ENCODE measurements around the gene GALNT4.

Gene GALNT4

DNA sequence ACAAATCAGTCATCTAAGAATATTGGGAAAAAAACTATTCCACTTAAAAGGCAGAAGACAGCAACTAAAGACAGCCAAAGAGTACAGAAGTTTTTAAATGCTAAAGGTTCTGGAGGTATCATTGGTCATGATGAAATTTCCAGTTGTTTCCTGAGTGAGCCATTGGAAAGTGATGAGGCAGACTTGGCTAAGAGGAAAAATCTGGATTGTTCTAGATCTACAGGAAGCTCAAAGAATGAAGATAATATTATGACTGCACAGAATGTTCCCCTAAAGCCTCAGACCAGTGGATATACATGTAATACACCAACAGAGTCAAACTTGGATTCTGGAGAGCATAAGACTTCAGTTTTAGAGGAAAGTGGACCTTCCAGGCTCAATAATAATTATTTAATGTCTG is 22.8 kb downstream of the GALNT4 start:
- DNase-seq, result no peak
- in situ Hi-C loops (cut with MboI; ENCODE audit: low pct_unique_long_range_greater_than_20kb, low sequenced_read_pairs), result no loop called here

DNA sequence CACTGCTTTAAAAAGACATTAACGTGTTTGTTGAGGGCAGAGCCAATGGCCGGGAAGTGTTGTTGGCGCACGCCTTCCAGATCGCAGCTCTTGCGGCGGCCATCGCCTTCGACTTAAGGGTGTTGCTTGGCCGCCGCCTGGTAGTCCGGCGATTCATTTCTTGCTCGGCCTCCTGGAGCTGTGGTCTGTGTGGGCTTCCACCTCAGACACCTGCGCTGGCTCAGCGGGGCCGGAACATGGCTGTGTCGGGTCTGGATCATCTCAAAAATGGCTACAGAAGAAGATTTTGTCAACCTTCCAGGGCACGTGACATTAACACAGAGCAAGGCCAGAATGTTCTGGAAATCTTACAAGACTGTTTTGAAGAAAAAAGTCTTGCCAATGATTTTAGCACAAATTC is 24.7 kb downstream of the GALNT4 start:
- DNase-seq, result no peak
- in situ Hi-C loops (cut with MboI; ENCODE audit: low pct_unique_long_range_greater_than_20kb, low sequenced_read_pairs), result no loop called here

DNA sequence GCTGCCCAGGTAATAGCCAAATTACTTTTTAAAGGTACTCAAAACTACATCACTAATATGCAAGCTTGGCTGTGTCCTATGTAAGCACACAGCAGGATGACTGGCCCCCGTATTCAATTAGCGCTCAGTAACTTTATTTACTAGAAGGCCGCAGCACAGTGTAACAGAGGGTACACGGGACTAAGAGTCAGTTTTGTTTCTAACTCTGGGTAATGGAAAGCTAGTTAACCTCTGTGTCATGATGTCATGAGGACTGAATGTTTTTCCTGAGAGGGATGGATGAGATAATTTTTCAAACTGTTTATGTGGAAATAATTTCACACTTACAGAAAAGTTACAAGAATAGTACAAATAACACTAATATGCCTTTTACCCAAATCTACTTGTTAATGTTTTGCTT is 27.1 kb downstream of the GALNT4 start:
- no peak for DNase-seq
- in situ Hi-C loops (cut with MboI; ENCODE audit: low pct_unique_long_range_greater_than_20kb, low sequenced_read_pairs), result no loop called here

DNA sequence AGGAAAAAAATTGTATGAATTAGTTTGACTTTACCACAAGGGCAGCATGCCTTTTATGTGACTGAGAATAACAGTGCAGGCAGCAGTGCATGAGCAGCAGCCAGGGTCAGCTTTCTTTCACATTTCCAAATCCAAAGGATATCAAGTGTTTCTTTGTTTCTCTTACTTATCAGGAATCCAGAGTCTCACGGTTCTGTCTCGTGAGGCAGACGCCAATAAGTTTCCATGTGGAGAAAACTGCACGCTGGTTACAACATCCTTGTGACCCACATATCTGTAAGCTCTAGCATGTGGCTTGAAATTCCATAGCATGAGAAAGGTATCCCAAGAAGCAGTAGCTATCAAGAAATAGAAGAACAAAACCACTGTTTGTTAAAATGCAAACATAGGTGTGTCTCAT is 27.6 kb downstream of the GALNT4 start:
- in situ Hi-C loops (cut with MboI; ENCODE audit: low pct_unique_long_range_greater_than_20kb, low sequenced_read_pairs), result no loop called here
- DNase-seq, result no peak

DNA sequence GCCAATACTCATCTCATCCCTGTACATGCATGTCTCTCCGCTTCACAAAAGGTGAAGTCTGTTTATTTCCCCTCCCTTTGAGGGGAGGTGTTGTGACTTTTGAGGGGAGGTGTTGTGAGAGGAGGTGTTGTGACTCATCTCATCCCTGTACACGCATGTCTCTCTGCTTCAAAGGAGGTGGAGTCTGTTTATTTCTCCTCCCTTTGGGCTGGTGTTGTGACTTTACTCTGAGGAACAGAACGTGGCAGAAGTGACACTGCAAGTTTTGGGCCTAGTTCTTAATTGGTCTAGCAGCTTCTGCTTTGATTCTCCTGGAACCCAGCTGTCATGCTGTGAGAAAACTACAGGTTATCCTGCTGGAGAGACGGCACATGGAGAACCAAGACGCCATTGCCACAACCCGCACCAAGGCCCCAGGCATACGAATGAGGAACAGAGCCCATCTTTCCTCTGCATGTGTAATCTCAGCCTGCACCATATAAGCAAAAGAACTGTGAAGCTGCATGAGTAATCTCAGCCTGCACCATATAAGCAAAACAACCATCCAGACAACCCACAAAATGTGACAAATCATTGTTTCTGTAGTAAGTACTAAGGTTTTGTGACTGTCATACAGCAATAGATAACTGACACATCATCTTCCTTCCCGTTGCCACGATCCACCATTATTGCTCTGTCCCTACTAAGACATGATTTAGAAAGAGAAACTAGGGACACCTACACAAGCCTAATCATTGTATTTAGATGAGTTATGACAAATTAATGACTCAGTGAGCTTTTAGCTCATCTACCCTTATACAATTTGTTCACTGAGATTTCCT is 30.0 kb downstream of the GALNT4 start:
- no peak for DNase-seq
- in situ Hi-C loops (cut with MboI; ENCODE audit: low pct_unique_long_range_greater_than_20kb, low sequenced_read_pairs), result no loop called here

DNA sequence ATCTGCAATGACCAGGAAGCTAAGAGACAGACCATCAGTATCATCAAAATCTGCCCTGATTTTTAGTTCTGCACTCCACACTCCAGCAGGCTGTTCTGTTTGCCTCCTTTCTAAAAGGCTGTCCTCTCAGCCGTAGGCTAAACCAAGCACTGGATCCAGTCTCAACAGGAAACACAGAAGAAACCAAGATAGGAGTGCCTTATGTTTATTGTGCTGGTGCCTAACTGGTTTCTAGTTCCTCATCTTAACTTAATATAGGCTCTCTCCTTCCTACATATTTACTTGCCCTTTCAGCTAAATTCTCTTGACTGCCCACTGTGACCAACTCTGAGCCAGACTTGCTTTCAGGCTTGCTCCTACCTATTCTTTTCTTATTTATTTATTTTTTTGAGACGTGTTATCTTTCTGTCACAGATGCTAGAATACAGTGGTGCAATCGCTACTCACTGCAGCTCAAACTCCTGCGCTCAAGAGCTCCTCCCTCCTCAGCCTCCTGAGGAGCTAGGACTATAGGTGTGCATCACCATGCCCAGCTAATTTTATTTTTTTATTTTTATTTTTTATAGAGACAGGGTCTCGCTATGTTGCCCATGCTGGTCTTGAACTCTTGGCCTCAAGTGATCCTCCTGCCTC is 30.8 kb downstream of the GALNT4 start:
- in situ Hi-C loops (cut with MboI; ENCODE audit: low pct_unique_long_range_greater_than_20kb, low sequenced_read_pairs), result no loop called here
- DNase-seq, result peak; percentile 53

DNA sequence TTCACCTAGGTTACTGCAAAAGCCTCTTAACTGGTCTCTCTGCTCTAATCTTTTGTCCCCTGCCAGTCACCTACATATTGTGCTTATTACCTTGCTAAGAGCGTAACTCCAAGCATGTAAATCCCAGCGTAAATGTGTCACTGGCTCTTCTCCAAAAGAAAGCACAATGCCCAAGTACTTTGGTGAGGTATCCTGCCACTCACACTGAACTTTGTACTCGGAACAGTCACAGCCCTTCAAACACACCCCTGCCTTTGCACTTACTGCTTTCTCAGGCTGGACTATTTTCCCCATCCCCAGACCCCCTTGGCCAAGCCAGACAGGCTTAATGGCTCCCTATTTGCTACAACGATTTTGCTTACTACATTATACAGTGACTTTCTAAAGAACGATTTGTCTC is 31.7 kb downstream of the GALNT4 start:
- no peak for DNase-seq
- in situ Hi-C loops (cut with MboI; ENCODE audit: low pct_unique_long_range_greater_than_20kb, low sequenced_read_pairs), result no loop called here

DNA sequence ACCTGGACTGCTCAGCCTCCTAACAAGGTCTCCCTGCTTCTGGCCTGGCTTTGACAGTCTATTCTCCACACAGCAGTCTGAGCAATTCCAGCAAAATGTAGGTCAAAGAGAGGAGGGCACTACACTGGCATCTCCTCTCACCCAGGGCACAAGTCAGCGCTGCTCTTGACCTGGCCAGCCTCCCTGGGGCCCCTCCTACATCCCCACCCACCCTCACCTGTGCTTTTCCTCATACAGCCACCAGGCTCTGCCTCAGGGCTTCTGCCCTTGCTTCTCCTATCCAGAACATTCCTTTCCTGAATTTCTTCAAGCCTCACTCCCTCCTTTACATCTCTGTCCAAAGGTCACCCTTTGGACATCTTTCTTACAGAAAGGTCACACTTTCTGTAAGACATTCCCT is 33.7 kb downstream of the GALNT4 start:
- in situ Hi-C loops (cut with MboI; ENCODE audit: low pct_unique_long_range_greater_than_20kb, low sequenced_read_pairs), result no loop called here
- DNase-seq, result no peak

DNA sequence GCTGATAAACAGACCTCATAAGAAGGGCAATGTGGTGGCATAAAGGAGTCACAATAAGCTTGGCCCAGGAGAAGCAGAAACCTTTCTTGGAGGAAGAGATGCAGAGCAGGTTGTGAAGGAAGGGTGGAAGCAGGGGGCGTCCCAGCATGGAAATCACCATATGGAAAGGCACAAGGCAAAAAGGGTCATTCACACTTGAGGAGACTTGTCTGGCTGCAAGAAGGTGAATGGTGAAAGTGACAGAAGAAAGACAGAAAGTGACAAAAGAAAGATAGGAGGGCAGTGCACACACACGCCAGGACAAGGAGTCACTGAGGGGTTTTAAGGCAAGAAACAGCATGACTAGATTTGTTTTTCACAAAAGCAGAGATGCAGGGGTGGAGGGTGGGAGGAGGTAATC is 38.3 kb downstream of the GALNT4 start:
- in situ Hi-C loops (cut with MboI; ENCODE audit: low pct_unique_long_range_greater_than_20kb, low sequenced_read_pairs), result no loop called here
- no peak for DNase-seq

DNA sequence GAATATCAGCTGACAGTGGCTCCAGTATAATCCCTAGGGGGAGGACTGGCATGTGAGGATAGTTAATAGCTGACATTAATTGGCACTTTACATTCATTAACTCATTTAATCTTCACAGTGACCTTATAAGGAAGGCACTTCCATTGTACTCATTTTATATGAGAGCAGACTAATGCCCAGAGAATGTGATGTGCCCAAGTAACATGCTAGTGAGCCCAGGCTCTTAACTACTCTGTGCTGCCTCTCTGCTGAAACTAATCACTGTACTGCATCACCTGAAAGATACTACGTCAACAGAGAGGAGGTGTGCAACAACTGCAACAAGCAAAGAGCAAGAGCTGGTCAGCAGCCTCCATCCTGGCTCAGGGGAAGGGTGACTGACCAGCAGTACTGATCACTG is 40.1 kb downstream of the GALNT4 start:
- DNase-seq, result no peak
- in situ Hi-C loops (cut with MboI; ENCODE audit: low pct_unique_long_range_greater_than_20kb, low sequenced_read_pairs), result no loop called here

DNA sequence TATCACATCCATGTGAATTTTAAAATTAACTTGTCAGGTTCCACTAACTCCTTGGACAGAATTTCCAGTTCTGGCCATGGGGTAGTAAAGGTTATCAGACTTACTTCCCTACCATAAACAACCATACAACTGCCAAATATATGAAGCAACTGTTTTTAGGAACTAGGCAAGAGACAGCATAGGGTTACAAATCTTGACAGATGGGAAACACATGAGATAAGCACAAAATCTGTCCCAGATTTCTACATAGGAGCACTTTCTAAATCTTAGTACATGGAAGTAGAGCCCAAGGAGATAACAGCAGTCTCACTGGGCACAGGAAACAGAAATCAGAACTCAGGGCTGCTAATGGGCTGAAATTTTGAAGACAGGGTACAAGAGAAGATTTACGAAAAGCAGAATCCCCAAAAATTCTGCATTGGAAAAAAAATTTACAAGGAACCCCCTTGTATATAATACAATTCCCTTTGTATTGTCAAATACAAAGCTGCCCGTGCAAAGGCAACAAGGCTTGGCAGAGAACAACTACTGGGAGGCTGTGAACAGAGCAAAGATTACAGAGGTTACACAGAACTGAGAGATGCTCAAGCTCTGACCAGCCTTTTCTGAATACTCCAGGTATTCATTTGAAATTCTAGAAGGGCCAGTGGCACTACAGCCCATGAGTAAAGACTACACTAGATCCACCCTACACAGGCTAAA is 43.2 kb downstream of the GALNT4 start:
- no peak for DNase-seq
- in situ Hi-C loops (cut with MboI; ENCODE audit: low pct_unique_long_range_greater_than_20kb, low sequenced_read_pairs), result no loop called here

DNA sequence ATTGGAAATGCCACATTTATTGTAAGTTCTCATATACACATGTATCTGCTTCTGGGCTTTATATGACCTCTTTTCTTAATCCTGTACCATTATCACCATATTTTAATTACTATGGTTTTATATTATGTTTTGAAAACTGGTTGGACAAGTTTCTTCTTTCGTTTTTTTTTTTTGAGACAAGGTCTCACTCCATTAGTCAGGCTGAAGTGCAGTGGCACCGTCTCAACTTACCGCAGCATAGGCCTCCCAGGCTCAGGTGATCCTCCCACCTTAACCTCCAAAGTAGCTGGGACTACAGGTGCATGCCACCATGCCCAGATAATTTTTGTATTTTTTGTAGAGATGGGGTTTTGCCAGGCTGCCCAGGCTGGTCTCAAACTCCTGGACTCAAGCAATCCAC is 44.6 kb downstream of the GALNT4 start:
- no peak for DNase-seq
- in situ Hi-C loops (cut with MboI; ENCODE audit: low pct_unique_long_range_greater_than_20kb, low sequenced_read_pairs), result no loop called here

DNA sequence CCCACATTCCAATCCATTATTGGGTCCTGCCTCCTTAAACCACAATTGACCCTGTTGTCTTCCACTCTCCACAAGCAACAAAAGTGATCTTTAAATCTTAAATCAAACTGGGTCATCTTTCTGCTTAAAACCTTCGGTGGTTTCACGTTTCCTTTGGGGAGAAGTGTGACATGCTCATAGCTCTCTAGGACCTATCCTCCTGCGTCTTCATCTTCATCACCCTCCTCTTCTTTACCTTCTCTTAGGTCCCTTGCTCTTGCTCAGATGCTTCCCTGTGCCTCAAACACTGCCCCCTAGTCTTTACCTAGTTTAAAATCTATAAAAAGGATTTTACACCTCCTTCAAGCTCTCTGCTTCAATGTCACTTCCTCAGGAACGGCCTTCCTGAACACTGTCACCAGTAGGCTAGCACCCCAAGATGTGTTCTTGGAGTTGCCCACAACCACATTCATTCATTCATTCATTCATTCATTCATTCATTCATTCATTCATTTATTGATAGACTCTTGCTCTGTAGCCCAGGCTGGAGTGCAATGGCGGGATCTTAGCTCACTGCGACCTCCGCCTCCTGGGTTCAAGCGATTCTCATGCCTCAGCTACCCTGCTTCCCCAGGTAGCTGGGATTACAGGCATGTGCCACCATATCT is 46.8 kb downstream of the GALNT4 start:
- DNase-seq, result no peak
- in situ Hi-C loops (cut with MboI; ENCODE audit: low pct_unique_long_range_greater_than_20kb, low sequenced_read_pairs), result no loop called here

DNA sequence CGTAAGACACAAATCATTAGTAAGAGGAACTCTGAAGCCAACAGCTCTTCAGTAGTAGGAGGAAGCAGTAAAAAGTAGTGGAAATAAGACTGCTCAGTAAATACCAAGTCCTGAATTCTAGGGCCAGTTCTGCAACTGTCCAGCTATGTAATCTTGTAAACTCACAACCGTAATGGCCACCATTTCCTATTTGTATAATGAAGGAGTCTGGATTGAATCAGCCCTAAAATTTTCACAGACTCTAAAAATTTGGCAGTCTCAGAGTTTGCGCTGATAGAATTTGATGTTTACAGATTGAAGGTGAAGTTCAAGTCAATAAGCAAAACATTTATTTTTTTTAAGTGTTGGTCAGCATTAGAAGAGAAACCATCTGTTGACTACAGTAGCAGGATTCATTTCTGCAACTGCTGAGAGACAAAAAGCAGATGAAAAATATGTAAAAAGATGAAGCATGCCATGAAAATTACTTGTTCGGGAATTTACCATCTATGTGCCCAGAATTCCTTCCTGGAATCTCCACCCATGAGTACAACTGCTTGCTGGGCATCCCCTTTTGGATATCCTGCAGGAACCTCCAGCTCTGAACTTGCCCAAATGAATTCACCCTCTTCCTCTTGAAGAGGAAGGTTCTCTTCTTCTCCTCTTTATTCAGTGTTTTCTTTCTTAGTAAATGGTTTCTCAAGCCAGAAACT is 47.5 kb downstream of the GALNT4 start:
- no peak for DNase-seq
- in situ Hi-C loops (cut with MboI; ENCODE audit: low pct_unique_long_range_greater_than_20kb, low sequenced_read_pairs), result no loop called here

DNA sequence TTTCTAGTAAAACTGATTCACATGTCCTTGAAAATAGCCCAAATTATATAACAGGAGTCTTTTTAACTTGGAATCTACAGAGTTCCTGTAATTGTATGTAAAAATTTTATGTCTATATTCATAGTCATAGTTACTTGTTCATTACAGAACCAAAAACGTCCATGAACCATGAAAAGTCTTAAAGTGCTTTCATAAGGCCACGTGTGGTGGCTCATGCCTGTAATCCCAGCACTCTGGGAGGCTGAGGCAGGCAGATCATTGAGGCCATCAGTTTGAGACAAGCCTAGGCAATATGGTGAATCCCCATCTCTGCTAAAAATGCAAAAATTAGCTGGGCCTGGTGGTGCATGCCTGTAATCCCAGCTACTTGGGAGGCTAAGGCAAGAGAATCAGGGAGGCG is 48.4 kb downstream of the GALNT4 start:
- in situ Hi-C loops (cut with MboI; ENCODE audit: low pct_unique_long_range_greater_than_20kb, low sequenced_read_pairs), result no loop called here
- DNase-seq, result no peak

DNA sequence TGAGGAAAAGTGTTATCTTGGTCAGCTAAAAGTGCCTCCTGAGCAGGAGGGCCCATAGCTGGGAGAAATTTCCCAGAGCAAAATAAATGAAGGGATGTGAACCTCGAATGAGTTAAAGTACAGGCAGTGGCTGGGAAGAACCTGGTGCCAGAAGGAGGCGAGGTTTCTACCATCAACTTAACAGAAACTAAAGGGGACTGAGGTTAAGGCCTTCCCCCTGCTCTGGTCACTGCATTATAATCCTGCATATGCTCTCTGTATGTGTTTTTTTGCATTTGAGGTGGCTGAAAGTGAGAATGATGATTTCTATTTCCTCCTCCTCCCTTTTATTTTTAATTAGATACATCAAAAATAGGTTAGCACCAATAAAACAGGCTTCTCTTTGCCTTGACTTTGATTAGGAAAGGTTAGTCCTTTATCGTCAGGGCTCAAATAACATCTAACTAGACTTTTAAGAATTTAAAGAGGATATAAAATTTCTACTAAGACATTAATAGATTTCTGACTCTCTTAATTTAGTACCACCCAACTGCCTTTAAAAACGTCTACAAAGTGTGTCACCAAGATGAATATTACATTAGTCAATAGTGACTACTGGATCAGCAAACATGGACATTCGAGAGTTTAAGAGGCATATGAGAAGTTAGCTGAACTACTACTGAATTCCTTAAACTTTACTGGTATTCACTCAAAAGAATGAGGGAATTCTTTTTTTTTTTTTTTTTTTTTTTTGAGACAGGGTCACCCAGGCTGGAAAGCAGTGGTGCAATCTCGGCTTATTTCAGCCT is 49.2 kb downstream of the GALNT4 start:
- no peak for DNase-seq
- in situ Hi-C loops (cut with MboI; ENCODE audit: low pct_unique_long_range_greater_than_20kb, low sequenced_read_pairs), result no loop called here

DNA sequence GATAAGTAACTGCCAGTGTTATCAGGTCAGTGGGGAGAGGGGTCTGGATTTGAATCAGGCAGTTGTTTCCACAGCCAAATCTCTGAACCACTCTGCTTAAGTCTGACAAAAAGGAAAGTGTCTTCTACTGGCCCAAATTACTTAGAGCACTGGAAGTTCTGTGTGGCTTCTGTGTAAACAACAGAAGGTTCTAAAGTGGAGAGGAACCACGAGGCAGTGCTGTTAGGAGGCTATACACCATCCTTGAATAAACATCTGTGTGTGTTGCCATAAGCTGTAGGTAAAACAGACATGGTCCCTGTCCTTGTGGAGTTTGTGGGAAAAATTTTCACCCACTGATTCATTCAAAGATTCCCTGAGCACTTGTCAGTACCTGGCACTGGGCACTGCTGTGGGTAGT is 50.0 kb downstream of the GALNT4 start:
- DNase-seq, result no peak
- in situ Hi-C loops (cut with MboI; ENCODE audit: low pct_unique_long_range_greater_than_20kb, low sequenced_read_pairs), result loop anchor here (25.0 kb wide), 1 partner anchor 437 kb away; no protein-coding TSS in a partner anchor
